ENCODE measurements around the gene YBX2.
A peak's percentile ranks its signal among the peaks of the same experiment; 100 is the strongest.

YBX2 gene

DNA sequence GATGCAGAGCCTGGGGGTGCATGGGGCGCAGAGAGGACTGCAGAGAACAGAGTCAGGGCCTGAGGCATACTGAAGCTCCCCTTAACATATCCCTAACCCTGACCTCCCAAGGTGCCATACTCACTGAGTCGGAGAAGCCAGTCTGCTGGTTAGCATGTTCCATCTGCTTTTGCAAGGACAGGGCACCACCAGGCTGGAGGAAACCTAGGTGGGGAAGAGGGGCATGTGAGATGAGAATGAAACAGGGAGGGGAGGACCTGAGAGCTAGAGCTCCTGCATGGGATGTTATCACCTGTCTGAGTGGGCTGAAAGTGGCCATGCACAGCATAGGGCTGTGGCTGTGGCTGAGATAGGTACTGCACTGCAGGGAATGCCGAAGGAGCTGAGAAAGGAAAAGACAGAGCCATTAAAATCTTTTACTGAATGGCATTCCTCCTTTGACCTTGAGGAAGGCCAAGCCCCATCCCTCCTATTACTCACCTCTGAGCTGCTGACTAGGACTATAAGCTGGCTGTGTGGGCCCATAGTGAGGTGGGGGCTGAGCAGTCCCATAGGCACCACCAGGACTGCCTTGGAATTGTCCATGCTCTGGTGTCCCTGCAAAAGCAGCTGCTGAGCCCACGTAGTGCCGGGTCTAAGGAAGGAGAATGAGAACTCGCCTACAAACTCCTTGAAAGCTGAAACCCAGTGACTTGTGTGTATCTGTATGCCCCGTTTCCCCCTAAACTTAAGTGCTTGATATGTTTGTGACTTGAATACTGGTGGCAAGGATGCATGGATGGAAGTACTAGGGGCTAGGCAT, 18.9 kb upstream of the YBX2 start (continued):
- TF ChIP-seq, protein P1, sequence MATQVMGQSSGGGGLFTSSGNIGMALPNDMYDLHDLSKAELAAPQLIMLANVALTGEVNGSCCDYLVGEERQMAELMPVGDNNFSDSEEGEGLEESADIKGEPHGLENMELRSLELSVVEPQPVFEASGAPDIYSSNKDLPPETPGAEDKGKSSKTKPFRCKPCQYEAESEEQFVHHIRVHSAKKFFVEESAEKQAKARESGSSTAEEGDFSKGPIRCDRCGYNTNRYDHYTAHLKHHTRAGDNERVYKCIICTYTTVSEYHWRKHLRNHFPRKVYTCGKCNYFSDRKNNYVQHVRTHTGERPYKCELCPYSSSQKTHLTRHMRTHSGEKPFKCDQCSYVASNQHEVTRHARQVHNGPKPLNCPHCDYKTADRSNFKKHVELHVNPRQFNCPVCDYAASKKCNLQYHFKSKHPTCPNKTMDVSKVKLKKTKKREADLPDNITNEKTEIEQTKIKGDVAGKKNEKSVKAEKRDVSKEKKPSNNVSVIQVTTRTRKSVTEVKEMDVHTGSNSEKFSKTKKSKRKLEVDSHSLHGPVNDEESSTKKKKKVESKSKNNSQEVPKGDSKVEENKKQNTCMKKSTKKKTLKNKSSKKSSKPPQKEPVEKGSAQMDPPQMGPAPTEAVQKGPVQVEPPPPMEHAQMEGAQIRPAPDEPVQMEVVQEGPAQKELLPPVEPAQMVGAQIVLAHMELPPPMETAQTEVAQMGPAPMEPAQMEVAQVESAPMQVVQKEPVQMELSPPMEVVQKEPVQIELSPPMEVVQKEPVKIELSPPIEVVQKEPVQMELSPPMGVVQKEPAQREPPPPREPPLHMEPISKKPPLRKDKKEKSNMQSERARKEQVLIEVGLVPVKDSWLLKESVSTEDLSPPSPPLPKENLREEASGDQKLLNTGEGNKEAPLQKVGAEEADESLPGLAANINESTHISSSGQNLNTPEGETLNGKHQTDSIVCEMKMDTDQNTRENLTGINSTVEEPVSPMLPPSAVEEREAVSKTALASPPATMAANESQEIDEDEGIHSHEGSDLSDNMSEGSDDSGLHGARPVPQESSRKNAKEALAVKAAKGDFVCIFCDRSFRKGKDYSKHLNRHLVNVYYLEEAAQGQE (tag by site-specific recombination; IDR thresholded peaks at IDR 0.05) = no peak
- TF ChIP-seq ZSCAN30 (tag by site-specific recombination; IDR thresholded peaks at IDR 0.05) = no peak
- no peak for TF ChIP-seq TCF7L2 (IDR thresholded peaks at IDR 0.05; ENCODE audit: borderline replicate concordance, low read depth, low read length)
- TF ChIP-seq ZNF664 (tag by site-specific recombination; IDR thresholded peaks at IDR 0.05) = no peak
- no peak for TF ChIP-seq ZNF677 (tag by site-specific recombination; IDR thresholded peaks at IDR 0.05)
- no peak for TF ChIP-seq ZNF174 (tag by site-specific recombination; IDR thresholded peaks at IDR 0.05)
- no peak for TF ChIP-seq ZNF48 (tag by site-specific recombination; IDR thresholded peaks at IDR 0.05)

DNA sequence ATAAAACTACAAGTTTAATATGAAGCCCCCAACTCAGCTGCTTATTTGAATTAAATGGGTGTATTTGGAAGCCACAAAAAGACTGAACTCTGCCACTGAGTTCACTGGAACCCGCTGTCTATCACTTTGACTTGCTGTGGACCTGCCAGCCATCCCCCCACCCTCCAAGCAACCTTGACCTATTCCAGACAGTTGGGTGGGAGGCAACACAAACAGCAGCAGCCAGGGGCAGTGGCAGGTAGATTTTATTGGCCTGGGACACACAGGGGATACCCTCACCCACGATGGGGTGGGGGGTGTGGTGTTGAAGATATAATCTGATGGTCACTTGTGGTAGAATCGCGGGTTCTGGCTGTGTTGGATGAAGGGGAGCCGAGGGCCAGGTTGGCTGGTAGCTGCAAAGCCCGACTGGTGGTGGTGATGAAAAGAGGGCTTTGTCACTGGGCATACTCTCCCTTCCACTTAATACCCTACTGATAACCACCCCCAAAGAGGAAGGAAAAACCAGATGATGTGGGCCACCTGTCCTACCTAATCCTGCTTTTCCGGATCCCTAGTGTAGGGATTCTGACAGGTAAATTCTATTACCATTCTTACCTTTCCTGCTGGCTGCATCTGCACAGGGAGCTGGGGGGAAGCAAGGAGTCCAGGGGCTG, 18.1 kb upstream of the YBX2 start:
- ChIA-PET POLR2A (interaction anchor here (1.0 to 4.1 kb wide), 9 partner anchors 9 to 261 kb away, joined by 3 to 42 read pairs (median 4); partner anchors contain the start of genes DVL2, GABARAP, NEURL4 and PLSCR3), CTCF (interaction anchor here (0.9 to 4.1 kb wide), 6 partner anchors 9 to 248 kb away, joined by 3 to 22 read pairs (median 4); partner anchors contain the start of genes ACADVL, DLG4 and NEURL4)
- Histone ChIP-seq H3K4me1 (ENCODE audit: control insufficient read depth, insufficient read depth, low read length) (peaks cover 19% of the 10 kb centered on the region), H3K36me3 (ENCODE audit: control insufficient read depth in 2 of 2, insufficient read depth in 1 of 2, low read length in 2 of 2) (peaks cover 35 to 67% of the 10 kb centered on the region in 2 experiments), H3K4me3 (ENCODE audit: low read depth, low read length) (no peak overlapping the region), H3K27ac (ENCODE audit: extremely low read depth, low read depth, low read length) (peak overlapping the region; percentile 54; the same call in 1 of the 2 replicates), H3K9me3 (ENCODE audit: control insufficient read depth, insufficient read depth, low read depth, low read length) (no peaks in the 10 kb centered on the region)
- TF ChIP-seq ZNF629 (tag by site-specific recombination; IDR thresholded peaks at IDR 0.05) (no peak), ZNF785 (tag by site-specific recombination; IDR thresholded peaks at IDR 0.05) (no peak), ZNF600 (tag by site-specific recombination; IDR thresholded peaks at IDR 0.05) (0 out of 2 replicates have a peak, but pooled peaks have one; percentile 10), ZNF404 (tag by site-specific recombination; IDR thresholded peaks at IDR 0.05) (no peak)
- TF ChIP-seq, protein P2, sequence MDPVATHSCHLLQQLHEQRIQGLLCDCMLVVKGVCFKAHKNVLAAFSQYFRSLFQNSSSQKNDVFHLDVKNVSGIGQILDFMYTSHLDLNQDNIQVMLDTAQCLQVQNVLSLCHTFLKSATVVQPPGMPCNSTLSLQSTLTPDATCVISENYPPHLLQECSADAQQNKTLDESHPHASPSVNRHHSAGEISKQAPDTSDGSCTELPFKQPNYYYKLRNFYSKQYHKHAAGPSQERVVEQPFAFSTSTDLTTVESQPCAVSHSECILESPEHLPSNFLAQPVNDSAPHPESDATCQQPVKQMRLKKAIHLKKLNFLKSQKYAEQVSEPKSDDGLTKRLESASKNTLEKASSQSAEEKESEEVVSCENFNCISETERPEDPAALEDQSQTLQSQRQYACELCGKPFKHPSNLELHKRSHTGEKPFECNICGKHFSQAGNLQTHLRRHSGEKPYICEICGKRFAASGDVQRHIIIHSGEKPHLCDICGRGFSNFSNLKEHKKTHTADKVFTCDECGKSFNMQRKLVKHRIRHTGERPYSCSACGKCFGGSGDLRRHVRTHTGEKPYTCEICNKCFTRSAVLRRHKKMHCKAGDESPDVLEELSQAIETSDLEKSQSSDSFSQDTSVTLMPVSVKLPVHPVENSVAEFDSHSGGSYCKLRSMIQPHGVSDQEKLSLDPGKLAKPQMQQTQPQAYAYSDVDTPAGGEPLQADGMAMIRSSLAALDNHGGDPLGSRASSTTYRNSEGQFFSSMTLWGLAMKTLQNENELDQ (tag by site-specific recombination; IDR thresholded peaks at IDR 0.05; ENCODE audit: low read depth) = no peak
- TF ChIP-seq, protein P3, sequence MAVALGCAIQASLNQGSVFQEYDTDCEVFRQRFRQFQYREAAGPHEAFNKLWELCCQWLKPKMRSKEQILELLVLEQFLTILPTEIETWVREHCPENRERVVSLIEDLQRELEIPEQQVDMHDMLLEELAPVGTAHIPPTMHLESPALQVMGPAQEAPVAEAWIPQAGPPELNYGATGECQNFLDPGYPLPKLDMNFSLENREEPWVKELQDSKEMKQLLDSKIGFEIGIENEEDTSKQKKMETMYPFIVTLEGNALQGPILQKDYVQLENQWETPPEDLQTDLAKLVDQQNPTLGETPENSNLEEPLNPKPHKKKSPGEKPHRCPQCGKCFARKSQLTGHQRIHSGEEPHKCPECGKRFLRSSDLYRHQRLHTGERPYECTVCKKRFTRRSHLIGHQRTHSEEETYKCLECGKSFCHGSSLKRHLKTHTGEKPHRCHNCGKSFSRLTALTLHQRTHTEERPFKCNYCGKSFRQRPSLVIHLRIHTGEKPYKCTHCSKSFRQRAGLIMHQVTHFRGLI (tag by site-specific recombination; IDR thresholded peaks at IDR 0.05) = peak; percentile 76
- TF ChIP-seq, protein P4, sequence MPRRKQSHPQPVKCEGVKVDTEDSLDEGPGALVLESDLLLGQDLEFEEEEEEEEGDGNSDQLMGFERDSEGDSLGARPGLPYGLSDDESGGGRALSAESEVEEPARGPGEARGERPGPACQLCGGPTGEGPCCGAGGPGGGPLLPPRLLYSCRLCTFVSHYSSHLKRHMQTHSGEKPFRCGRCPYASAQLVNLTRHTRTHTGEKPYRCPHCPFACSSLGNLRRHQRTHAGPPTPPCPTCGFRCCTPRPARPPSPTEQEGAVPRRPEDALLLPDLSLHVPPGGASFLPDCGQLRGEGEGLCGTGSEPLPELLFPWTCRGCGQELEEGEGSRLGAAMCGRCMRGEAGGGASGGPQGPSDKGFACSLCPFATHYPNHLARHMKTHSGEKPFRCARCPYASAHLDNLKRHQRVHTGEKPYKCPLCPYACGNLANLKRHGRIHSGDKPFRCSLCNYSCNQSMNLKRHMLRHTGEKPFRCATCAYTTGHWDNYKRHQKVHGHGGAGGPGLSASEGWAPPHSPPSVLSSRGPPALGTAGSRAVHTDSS (tag by site-specific recombination; IDR thresholded peaks at IDR 0.05) = no peak

Data from HEK293 (cell line).